HepG2 (cell line): ENCODE data around the gene TIMM10. TPM values are rescaled to one million over a fixed set of nuclear protein-coding genes. Genes with fewer than 3 reads are reported as not detected.

Experiments used
- CENPX ChIP-seq: sonication (generic); formaldehyde crosslinking; IDR thresholded peaks from 2 replicates; pipeline ENCODE4 v1.9.0; 2021; ENCODE audit warnings: mild to moderate bottlenecking, missing genetic modification reagents, moderate library complexity
- IRX3 ChIP-seq: sonication (generic); formaldehyde crosslinking; IDR thresholded peaks from 2 replicates; pipeline ENCODE4 v1.8.1; 2023; ENCODE audit warnings: mild to moderate bottlenecking, low read depth, missing genetic modification reagents, borderline replicate concordance
- KAT8 ChIP-seq: IDR thresholded peaks from 2 replicates; pipeline ENCODE4 v1.6.1; 2016; ENCODE audit warnings: missing genetic modification reagents, missing compliant biosample characterization
- NR3C1 ChIP-seq: sonication (generic); formaldehyde crosslinking; IDR thresholded peaks from 2 replicates; pipeline ENCODE4 v1.4.0; 2020; ENCODE audit warnings: missing genetic modification reagents
- POLR2G ChIP-seq: fragments of 200-400 bp; formaldehyde crosslinking; IDR thresholded peaks from 2 replicates; pipeline ENCODE4 v1.6.1; 2018; ENCODE audit warnings: mild to moderate bottlenecking, low read depth, low read length, moderate library complexity
- SAP130 ChIP-seq: IDR thresholded peaks from 2 replicates; pipeline ENCODE4 v1.6.1; 2016; ENCODE audit warnings: low read depth
- SMAD3 ChIP-seq: sonication (generic); formaldehyde crosslinking; IDR thresholded peaks from 2 replicates; pipeline ENCODE4 v1.4.0; 2020; ENCODE audit warnings: missing genetic modification reagents
- ZBTB4 ChIP-seq: sonication (generic); formaldehyde crosslinking; IDR thresholded peaks from 2 replicates; pipeline ENCODE4 v1.4.0; 2020; ENCODE audit warnings: missing genetic modification reagents, mild to moderate bottlenecking, borderline replicate concordance
- ZFP36 ChIP-seq: fragments of 150-350 bp; IDR thresholded peaks from 2 replicates; pipeline ENCODE4 v1.6.1; 2018; ENCODE audit warnings: borderline replicate concordance, low read length, low read depth; ENCODE audit not compliant: partially characterized antibody
- ZFP90 ChIP-seq: sonication (generic); formaldehyde crosslinking; IDR thresholded peaks from 2 replicates; pipeline ENCODE4 v1.8.0; 2022; ENCODE audit warnings: missing genetic modification reagents, mild to moderate bottlenecking, inconsistent platforms, borderline replicate concordance
- ZKSCAN8 ChIP-seq: IDR thresholded peaks from 2 replicates; pipeline ENCODE4 v1.6.1; 2016; ENCODE audit warnings: borderline replicate concordance, missing genetic modification reagents, missing compliant biosample characterization
- ZNF280B ChIP-seq: sonication (generic); formaldehyde crosslinking; IDR thresholded peaks from 2 replicates; pipeline ENCODE4 v1.5.0; 2020; ENCODE audit warnings: missing genetic modification reagents, mild to moderate bottlenecking, borderline replicate concordance
- ZNF414 ChIP-seq: sonication (generic); formaldehyde crosslinking; IDR thresholded peaks from 2 replicates; pipeline ENCODE4 v1.5.0; 2020; ENCODE audit warnings: missing genetic modification reagents
- ZNF605 ChIP-seq: sonication (generic); formaldehyde crosslinking; IDR thresholded peaks from 2 replicates; pipeline ENCODE4 v1.8.0; 2022; ENCODE audit warnings: mild to moderate bottlenecking, missing genetic modification reagents
- ZNF776 ChIP-seq: sonication (generic); formaldehyde crosslinking; IDR thresholded peaks from 2 replicates; pipeline ENCODE4 v1.4.0; 2020; ENCODE audit warnings: mild to moderate bottlenecking, missing genetic modification reagents
- polyA plus RNA-seq, 8 experiments: library from polyadenylated mRNA; depleted of rRNA in 3 of 8; stranded (reverse) in 7 of 8; unstranded in 1 of 8; fragments of >200 nt; fragmentation: Illumina TruSeq in 4 of 8; extraction: Trizol in 4 of 8; gene quantifications; 2 replicates each; pipeline versions ENCODE4 v1.2.1 to v1.2.3, GENCODE V29; 2011 to 2016; ENCODE audit warnings: low read depth in 4 of 8, missing spikeins in 1 of 8, mixed read lengths in 1 of 8; ENCODE audit not compliant: insufficient read depth in 1 of 8
- total RNA-seq, 5 experiments: library from RNA; depleted of rRNA; stranded (reverse); fragments of >200 nt; fragmentation: Illumina TruSeq; extraction: Trizol; gene quantifications; 2 replicates each; pipeline ENCODE4 v1.2.3, GENCODE V29; 2016; ENCODE audit warnings: low read depth in 1 of 5
- TF ChIP-seq, protein P1 (sequence below), 2 experiments: fragments of 450-650 bp in 1 of 2; sonication (generic) in 1 of 2; formaldehyde crosslinking; IDR thresholded peaks; 2 replicates each; pipeline versions ENCODE4 v1.5.0 to v1.8.0; 2020 to 2022; ENCODE audit warnings: mild to moderate bottlenecking in 1 of 2, missing genetic modification reagents in 1 of 2
- TF ChIP-seq, protein P2 (sequence below): IDR thresholded peaks from 2 replicates; pipeline ENCODE4 v1.4.0; 2020; ENCODE audit warnings: mild to moderate bottlenecking, missing genetic modification reagents

The TIMM10 gene
- total and polyA plus RNA-seq, 2 of the 13 experiments (the other 11 are each of a cell fraction or from before 2014, with no cell fraction given), result 67.8 to 82.2 TPM

GRCh38 chr11:57493507-57494503 is 36.7 kb downstream of the TIMM10 start (continued):
- peak; percentile 67; the same call in 1 of the 2 replicates for TF ChIP-seq KAT8
- TF ChIP-seq, protein P1, sequence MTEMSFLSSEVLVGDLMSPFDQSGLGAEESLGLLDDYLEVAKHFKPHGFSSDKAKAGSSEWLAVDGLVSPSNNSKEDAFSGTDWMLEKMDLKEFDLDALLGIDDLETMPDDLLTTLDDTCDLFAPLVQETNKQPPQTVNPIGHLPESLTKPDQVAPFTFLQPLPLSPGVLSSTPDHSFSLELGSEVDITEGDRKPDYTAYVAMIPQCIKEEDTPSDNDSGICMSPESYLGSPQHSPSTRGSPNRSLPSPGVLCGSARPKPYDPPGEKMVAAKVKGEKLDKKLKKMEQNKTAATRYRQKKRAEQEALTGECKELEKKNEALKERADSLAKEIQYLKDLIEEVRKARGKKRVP (CRISPR knock-in tag; IDR thresholded peaks at IDR 0.05), result peak; percentile 98 to 100
- no peak for TF ChIP-seq ZNF776
- peak; percentile 55; the same call in 1 of the 2 replicates for TF ChIP-seq SMAD3
- TF ChIP-seq POLR2G, result peak; percentile 42; the same call in 1 of the 2 replicates
- no peak for TF ChIP-seq ZNF605
- TF ChIP-seq ZNF280B (CRISPR knock-in tag), result no peak
- TF ChIP-seq CENPX, result no peak
- no peak for TF ChIP-seq ZFP36
- TF ChIP-seq SAP130 (CRISPR knock-in tag), result peak; percentile 65
- no peak for TF ChIP-seq ZNF414 (CRISPR knock-in tag)
- TF ChIP-seq ZBTB4, result no peak
- TF ChIP-seq, protein P2, sequence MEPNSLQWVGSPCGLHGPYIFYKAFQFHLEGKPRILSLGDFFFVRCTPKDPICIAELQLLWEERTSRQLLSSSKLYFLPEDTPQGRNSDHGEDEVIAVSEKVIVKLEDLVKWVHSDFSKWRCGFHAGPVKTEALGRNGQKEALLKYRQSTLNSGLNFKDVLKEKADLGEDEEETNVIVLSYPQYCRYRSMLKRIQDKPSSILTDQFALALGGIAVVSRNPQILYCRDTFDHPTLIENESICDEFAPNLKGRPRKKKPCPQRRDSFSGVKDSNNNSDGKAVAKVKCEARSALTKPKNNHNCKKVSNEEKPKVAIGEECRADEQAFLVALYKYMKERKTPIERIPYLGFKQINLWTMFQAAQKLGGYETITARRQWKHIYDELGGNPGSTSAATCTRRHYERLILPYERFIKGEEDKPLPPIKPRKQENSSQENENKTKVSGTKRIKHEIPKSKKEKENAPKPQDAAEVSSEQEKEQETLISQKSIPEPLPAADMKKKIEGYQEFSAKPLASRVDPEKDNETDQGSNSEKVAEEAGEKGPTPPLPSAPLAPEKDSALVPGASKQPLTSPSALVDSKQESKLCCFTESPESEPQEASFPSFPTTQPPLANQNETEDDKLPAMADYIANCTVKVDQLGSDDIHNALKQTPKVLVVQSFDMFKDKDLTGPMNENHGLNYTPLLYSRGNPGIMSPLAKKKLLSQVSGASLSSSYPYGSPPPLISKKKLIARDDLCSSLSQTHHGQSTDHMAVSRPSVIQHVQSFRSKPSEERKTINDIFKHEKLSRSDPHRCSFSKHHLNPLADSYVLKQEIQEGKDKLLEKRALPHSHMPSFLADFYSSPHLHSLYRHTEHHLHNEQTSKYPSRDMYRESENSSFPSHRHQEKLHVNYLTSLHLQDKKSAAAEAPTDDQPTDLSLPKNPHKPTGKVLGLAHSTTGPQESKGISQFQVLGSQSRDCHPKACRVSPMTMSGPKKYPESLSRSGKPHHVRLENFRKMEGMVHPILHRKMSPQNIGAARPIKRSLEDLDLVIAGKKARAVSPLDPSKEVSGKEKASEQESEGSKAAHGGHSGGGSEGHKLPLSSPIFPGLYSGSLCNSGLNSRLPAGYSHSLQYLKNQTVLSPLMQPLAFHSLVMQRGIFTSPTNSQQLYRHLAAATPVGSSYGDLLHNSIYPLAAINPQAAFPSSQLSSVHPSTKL, result peak; percentile 32; the same call in 1 of the 2 replicates
- TF ChIP-seq ZFP90 (CRISPR knock-in tag), result no peak
- TF ChIP-seq IRX3 (CRISPR knock-in tag), result no peak
- no peak for TF ChIP-seq NR3C1 (CRISPR knock-in tag)
- TF ChIP-seq ZKSCAN8, result 0 out of 2 replicates have a peak, but pooled peaks have one; percentile 32
